ENCODE measurements around the gene GARIN5A. TPM values are rescaled to one million over a fixed set of nuclear protein-coding genes. Genes with fewer than 3 reads are reported as not detected.

The GARIN5A gene
- total and polyA plus RNA-seq, 3 donors from 2014 or later: 60.0 to 126 (median 120) TPM

DNA sequence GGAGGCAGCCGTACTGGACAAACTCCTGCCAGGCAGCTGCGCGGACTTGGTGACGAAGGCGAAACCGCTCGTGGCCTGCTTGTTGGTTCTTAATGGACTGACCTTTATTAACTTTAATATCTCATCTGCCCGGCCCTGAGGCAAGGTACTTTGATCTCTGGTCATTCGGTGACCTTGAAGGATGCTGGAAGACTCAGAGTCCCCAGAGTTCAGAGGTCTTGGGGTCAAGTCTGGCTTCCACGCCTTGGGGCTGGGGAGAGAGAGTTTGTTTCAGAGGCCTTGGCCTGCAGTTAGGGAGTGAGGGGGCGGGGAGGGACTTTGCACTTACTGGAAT is 10.0 kb downstream of the GARIN5A start:
- Histone ChIP-seq H3K4me3 (no peak overlapping the region), H3K36me3 (ENCODE audit: low read depth, missing control alignments) (no peaks in the 10 kb centered on the region), H3K9me3 (no peaks in the 10 kb centered on the region), H3K27me3 (no peaks in the 10 kb centered on the region), H3K27ac (no peak overlapping the region), H3K4me1 (no peaks in the 10 kb centered on the region)
- TF ChIP-seq, protein P1, sequence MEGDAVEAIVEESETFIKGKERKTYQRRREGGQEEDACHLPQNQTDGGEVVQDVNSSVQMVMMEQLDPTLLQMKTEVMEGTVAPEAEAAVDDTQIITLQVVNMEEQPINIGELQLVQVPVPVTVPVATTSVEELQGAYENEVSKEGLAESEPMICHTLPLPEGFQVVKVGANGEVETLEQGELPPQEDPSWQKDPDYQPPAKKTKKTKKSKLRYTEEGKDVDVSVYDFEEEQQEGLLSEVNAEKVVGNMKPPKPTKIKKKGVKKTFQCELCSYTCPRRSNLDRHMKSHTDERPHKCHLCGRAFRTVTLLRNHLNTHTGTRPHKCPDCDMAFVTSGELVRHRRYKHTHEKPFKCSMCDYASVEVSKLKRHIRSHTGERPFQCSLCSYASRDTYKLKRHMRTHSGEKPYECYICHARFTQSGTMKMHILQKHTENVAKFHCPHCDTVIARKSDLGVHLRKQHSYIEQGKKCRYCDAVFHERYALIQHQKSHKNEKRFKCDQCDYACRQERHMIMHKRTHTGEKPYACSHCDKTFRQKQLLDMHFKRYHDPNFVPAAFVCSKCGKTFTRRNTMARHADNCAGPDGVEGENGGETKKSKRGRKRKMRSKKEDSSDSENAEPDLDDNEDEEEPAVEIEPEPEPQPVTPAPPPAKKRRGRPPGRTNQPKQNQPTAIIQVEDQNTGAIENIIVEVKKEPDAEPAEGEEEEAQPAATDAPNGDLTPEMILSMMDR (IDR thresholded peaks at IDR 0.05): no peak
- TF ChIP-seq POLR2A (IDR thresholded peaks at IDR 0.05): no peak
- 87 to 91% methylated on average over 11 of the region's 11 CpGs for WGBS, 2 donors
- no peak for DNase-seq
- intact Hi-C loops (cut with DNase I; ENCODE audit: low total_unique reads): no loop called here

- H3K27me3 ChIP-seq: no peaks in the 10 kb centered on the region
Measured at GRCh38 chr19:50465986-50466705, 10.5 kb downstream of the GARIN5A start.

DNA sequence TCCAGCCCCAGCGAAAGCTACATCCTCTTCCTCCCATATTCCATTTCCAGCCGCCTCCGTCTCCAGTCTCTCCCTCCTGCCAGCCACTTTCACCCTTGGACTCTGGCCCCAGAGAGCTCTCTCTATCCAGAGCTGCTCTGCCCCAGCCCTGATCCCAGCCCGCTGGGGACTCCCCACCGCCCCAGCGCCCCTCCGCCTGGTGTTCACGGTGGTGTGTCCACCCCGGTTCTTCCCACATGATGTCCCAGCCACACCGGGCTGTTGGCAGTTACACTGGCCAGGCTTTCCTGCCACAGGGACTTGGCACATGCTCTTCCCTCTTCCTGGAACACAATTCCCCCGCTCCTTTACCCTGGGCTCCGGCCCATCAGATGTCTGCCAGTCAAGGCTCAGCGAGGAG is 11.6 kb downstream of the GARIN5A start:
- no peak for TF ChIP-seq POLR2A (IDR thresholded peaks at IDR 0.05)
- TF ChIP-seq, protein P1 (IDR thresholded peaks at IDR 0.05): no peak
- no peaks in the 10 kb centered on the region for H3K27me3 ChIP-seq
- no peaks in the 10 kb centered on the region for H3K4me1 ChIP-seq
- no peak for DNase-seq
- no peak overlapping the region for H3K4me3 ChIP-seq
- WGBS, 2 donors: 84 to 95% methylated on average over 13 of the region's 13 CpGs
- intact Hi-C loops (cut with DNase I; ENCODE audit: low total_unique reads): loop anchor here (5.0 kb wide), 1 partner anchor 98 kb away; the partner anchor contains the start of gene NAPSA
- no peak overlapping the region for H3K27ac ChIP-seq
- no peaks in the 10 kb centered on the region for H3K36me3 ChIP-seq (ENCODE audit: low read depth, missing control alignments)
- H3K9me3 ChIP-seq: no peaks in the 10 kb centered on the region

More at GRCh38 chr19:50465986-50466705, 10.5 kb downstream of the GARIN5A start:
- no peak for TF ChIP-seq POLR2A (IDR thresholded peaks at IDR 0.05)
- TF ChIP-seq, protein P1 (IDR thresholded peaks at IDR 0.05): no peak
- no peak for DNase-seq
- intact Hi-C loops (cut with DNase I; ENCODE audit: low total_unique reads): no loop called here
- Histone ChIP-seq H3K27ac (no peak overlapping the region), H3K4me3 (no peak overlapping the region), H3K9me3 (no peaks in the 10 kb centered on the region), H3K4me1 (no peaks in the 10 kb centered on the region), H3K36me3 (ENCODE audit: low read depth, missing control alignments) (no peaks in the 10 kb centered on the region)
- WGBS, 2 donors: 75 to 83% methylated on average over 21 to 29 of the region's 29 CpGs

GRCh38 chr19:50464348-50464747 is 12.3 kb downstream of the GARIN5A start:
- WGBS, 2 donors: 82 to 86% methylated on average over 19 of the region's 19 CpGs
- Histone ChIP-seq H3K4me3 (no peak overlapping the region), H3K4me1 (no peaks in the 10 kb centered on the region), H3K36me3 (ENCODE audit: low read depth, missing control alignments) (no peaks in the 10 kb centered on the region), H3K27me3 (no peaks in the 10 kb centered on the region), H3K27ac (no peak overlapping the region), H3K9me3 (no peaks in the 10 kb centered on the region)
- intact Hi-C loops (cut with DNase I; ENCODE audit: low total_unique reads): loop anchor here (5.0 kb wide), 1 partner anchor 97 kb away; the partner anchor contains the start of gene NAPSA
- TF ChIP-seq POLR2A (IDR thresholded peaks at IDR 0.05): no peak
- TF ChIP-seq, protein P1 (IDR thresholded peaks at IDR 0.05): no peak
- DNase-seq: no peak

DNA sequence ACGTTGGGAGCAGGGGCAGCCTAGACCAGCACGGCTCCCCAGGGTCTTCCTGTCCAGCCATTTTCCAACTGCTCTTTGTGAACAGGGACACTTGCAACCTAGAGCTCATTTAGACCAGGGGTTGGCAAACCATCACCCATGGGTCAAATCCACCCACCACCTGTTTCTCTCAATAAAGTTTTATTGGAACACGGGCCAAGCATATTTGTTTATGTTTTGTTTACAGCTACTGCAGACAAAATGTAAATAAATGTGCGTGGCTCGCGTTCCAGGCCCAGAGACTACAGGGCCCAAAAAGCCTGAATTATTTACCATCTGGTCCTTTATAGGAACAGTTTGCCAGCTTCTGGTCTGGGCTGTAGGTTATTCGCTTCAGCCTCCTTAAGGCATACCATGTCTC is 13.7 kb downstream of the GARIN5A start:
- H3K36me3 ChIP-seq (ENCODE audit: low read depth, missing control alignments): no peaks in the 10 kb centered on the region
- H3K9me3 ChIP-seq: no peaks in the 10 kb centered on the region
- H3K4me3 ChIP-seq: no peak overlapping the region
- no peaks in the 10 kb centered on the region for H3K27me3 ChIP-seq
- H3K4me1 ChIP-seq: no peaks in the 10 kb centered on the region
- TF ChIP-seq POLR2A (IDR thresholded peaks at IDR 0.05): no peak
- TF ChIP-seq, protein P1 (IDR thresholded peaks at IDR 0.05): no peak
- 77 to 78% methylated on average over 7 of the region's 7 CpGs for WGBS, 2 donors
- no peak for DNase-seq
- H3K27ac ChIP-seq: no peak overlapping the region
- intact Hi-C loops (cut with DNase I; ENCODE audit: low total_unique reads): loop anchor here (5.0 kb wide), 1 partner anchor 96 kb away; the partner anchor contains the start of gene NAPSA

All from testis (tissue), 3 donors.